H9 (cell line): ENCODE data around the gene ALPI. TPM values are rescaled to one million over a fixed set of nuclear protein-coding genes. Genes with fewer than 3 reads are reported as not detected.

Experiments
- DNase-seq: peaks from one replicate; pipeline ENCODE4 v3.0.0-alpha.2; 2017
- H2AFZ ChIP-seq: one replicate; pipeline ENCODE4 v1.6.1; 2013; ENCODE audit warnings: mild to moderate bottlenecking, low read length, control low read depth, moderate library complexity
- H2AK5ac ChIP-seq: 2 replicates; pipeline ENCODE4 v1.6.1; 2013; ENCODE audit warnings: low read length, control low read depth, mixed read lengths; ENCODE audit not compliant: insufficient read length
- H2BK120ac ChIP-seq: one replicate; pipeline ENCODE4 v1.6.1; 2013; ENCODE audit warnings: low read depth, mild to moderate bottlenecking, low read length, control low read depth, inconsistent platforms; ENCODE audit not compliant: poor library complexity, severe bottlenecking
- H2BK12ac ChIP-seq: 2 replicates; pipeline ENCODE4 v1.6.1; 2013; ENCODE audit warnings: low read length, control low read depth, mixed read lengths, low read depth; ENCODE audit not compliant: insufficient read length
- H2BK15ac ChIP-seq: 2 replicates; pipeline ENCODE4 v1.6.1; 2013; ENCODE audit warnings: low read depth, low read length, control low read depth
- H2BK20ac ChIP-seq: one replicate; pipeline ENCODE4 v1.6.1; 2013; ENCODE audit warnings: low read depth, mild to moderate bottlenecking, low read length, control low read depth, inconsistent platforms; ENCODE audit not compliant: poor library complexity, severe bottlenecking
- H2BK5ac ChIP-seq: 2 replicates; pipeline ENCODE4 v1.6.1; 2013; ENCODE audit warnings: low read length, control low read depth, mixed read lengths; ENCODE audit not compliant: insufficient read length
- H3K14ac ChIP-seq: 2 replicates; pipeline ENCODE4 v1.6.1; 2013; ENCODE audit warnings: low read length, control low read depth; ENCODE audit not compliant: insufficient read depth
- H3K18ac ChIP-seq: 2 replicates; pipeline ENCODE4 v1.6.1; 2013; ENCODE audit warnings: low read depth, mild to moderate bottlenecking, mixed read lengths, low read length, control low read depth; ENCODE audit not compliant: insufficient read length
- H3K23ac ChIP-seq: 2 replicates; pipeline ENCODE4 v1.6.1; 2013; ENCODE audit warnings: low read length, control low read depth, mixed read lengths, low read depth; ENCODE audit not compliant: insufficient read length
- H3K23me2 ChIP-seq: 2 replicates; pipeline ENCODE4 v1.6.1; 2013; ENCODE audit warnings: low read depth, mild to moderate bottlenecking, mixed read lengths, low read length, control low read depth; ENCODE audit not compliant: insufficient read length, poor library complexity, severe bottlenecking
- H3K27ac ChIP-seq: 2 replicates; pipeline ENCODE4 v1.5.1; 2013; ENCODE audit warnings: low read length, control low read depth, mixed read lengths, low read depth; ENCODE audit not compliant: insufficient read length
- H3K27me3 ChIP-seq: 2 replicates; pipeline ENCODE4 v1.6.1; 2013; ENCODE audit warnings: low read length, control low read depth, inconsistent platforms; ENCODE audit not compliant: insufficient read depth
- H3K4ac ChIP-seq: 2 replicates; pipeline ENCODE4 v1.6.1; 2013; ENCODE audit warnings: low read depth, mild to moderate bottlenecking, control low read depth, inconsistent platforms, low read length, moderate library complexity
- H3K4me1 ChIP-seq: 2 replicates; pipeline ENCODE4 v1.6.1; 2013; ENCODE audit warnings: low read length, control low read depth, inconsistent platforms; ENCODE audit not compliant: insufficient read depth
- H3K4me2 ChIP-seq: 2 replicates; pipeline ENCODE4 v1.6.1; 2013; ENCODE audit warnings: low read length, control low read depth, mixed read lengths; ENCODE audit not compliant: insufficient read length, insufficient read depth
- H3K56ac ChIP-seq: 2 replicates; pipeline ENCODE4 v1.6.1; 2013; ENCODE audit warnings: low read depth, mild to moderate bottlenecking, mixed read lengths, low read length, control low read depth; ENCODE audit not compliant: insufficient read length
- H3K79me1 ChIP-seq: 2 replicates; pipeline ENCODE4 v1.6.1; 2013; ENCODE audit warnings: low read depth, mild to moderate bottlenecking, moderate library complexity, low read length, control low read depth, inconsistent platforms; ENCODE audit not compliant: insufficient read depth, poor library complexity, severe bottlenecking
- H3K79me2 ChIP-seq: 2 replicates; pipeline ENCODE4 v1.6.1; 2013; ENCODE audit warnings: low read length, control low read depth, inconsistent platforms; ENCODE audit not compliant: insufficient read depth
- H3K9ac ChIP-seq: 2 replicates; pipeline ENCODE4 v1.6.1; 2013; ENCODE audit warnings: low read length, control low read depth, mixed read lengths; ENCODE audit not compliant: insufficient read length; ENCODE audit errors: extremely low read depth
- H3K9me3 ChIP-seq: one replicate; pipeline ENCODE4 v1.6.1; 2013; ENCODE audit warnings: low read depth, low read length, inconsistent platforms; ENCODE audit not compliant: control insufficient read depth
- H3T11ph ChIP-seq: one replicate; pipeline ENCODE4 v1.6.1; 2013; ENCODE audit warnings: mild to moderate bottlenecking, low read length, control low read depth, inconsistent platforms
- H4K20me1 ChIP-seq: one replicate; pipeline ENCODE4 v1.6.1; 2013; ENCODE audit not compliant: control insufficient read depth, insufficient read length, insufficient read depth
- H4K5ac ChIP-seq: 2 replicates; pipeline ENCODE4 v1.6.1; 2013; ENCODE audit warnings: low read depth, mild to moderate bottlenecking, mixed read lengths, low read length, control low read depth; ENCODE audit not compliant: insufficient read length
- H4K8ac ChIP-seq: replicated peaks from 2 replicates; pipeline ENCODE4 v1.6.1; 2013; ENCODE audit warnings: low read length, control low read depth, mixed read lengths, low read depth; ENCODE audit not compliant: insufficient read length
- H4K91ac ChIP-seq: 2 replicates; pipeline ENCODE4 v1.6.1; 2013; ENCODE audit warnings: low read depth, mild to moderate bottlenecking, moderate library complexity, mixed read lengths, low read length, control low read depth; ENCODE audit not compliant: insufficient read length
- H3K27ac Mint-ChIP-seq, 3 experiments: 2 replicates in 2 of 3; 3 replicates in 1 of 3; pipeline ENCODE4 v1.8.0; 2020 to 2021; ENCODE audit warnings: mixed read lengths in 3 of 3, mild to moderate bottlenecking in 1 of 3, moderate library complexity in 1 of 3
- H3K27me3 Mint-ChIP-seq: 2 replicates; pipeline ENCODE4 v1.8.0; 2021; ENCODE audit warnings: low read depth, mild to moderate bottlenecking, moderate library complexity, mixed read lengths
- H3K36me3 Mint-ChIP-seq, 3 experiments: 2 replicates in 2 of 3; 3 replicates in 1 of 3; pipeline ENCODE4 v1.8.0; 2020 to 2021; ENCODE audit warnings: low read depth in 3 of 3, mixed read lengths in 3 of 3; ENCODE audit not compliant: insufficient read depth in 1 of 3
- H3K4me1 Mint-ChIP-seq, 2 experiments: 2 replicates each; pipeline ENCODE4 v1.8.0; 2020; ENCODE audit warnings: mixed read lengths in 2 of 2
- H3K4me3 Mint-ChIP-seq, 2 experiments: 2 replicates in 1 of 2; 3 replicates in 1 of 2; pipeline ENCODE4 v1.8.0; 2020 to 2021; ENCODE audit warnings: mild to moderate bottlenecking in 2 of 2, mixed read lengths in 2 of 2, moderate library complexity in 1 of 2
- H3K9me3 Mint-ChIP-seq, 2 experiments: 2 replicates in 1 of 2; 3 replicates in 1 of 2; pipeline ENCODE4 v1.8.0; 2020; ENCODE audit warnings: mild to moderate bottlenecking in 2 of 2, mixed read lengths in 2 of 2, moderate library complexity in 1 of 2
- CTCF ChIP-seq: fragments of 200-600 bp; sonication (generic); conservative IDR thresholded peaks from 3 replicates; pipeline ENCODE4 v1.8.0; 2021; ENCODE audit warnings: antibody characterized with exemption, mild to moderate bottlenecking
- WGBS: extraction: QIAGEN DNeasy Blood & Tissue Kit; methylation state at CpG from one replicate; pipeline ENCODE4 v1.1.7; 2013; ENCODE audit warnings: missing lambda C conversion rate, low lambda C conversion rate, mixed read lengths; ENCODE audit not compliant: insufficient read length; ENCODE audit errors: extremely low coverage; 5-methylcytosine and 5-hydroxymethylcytosine counted together
- total RNA-seq: library from RNA; stranded (reverse); gene quantifications from 2 replicates; pipeline ENCODE4 v1.2.1, GENCODE V29; 2021

ALPI gene
- total RNA-seq, 1 experiment from 2014 or later: not detected

- peaks cover 12% of the 10 kb centered on the region for H3K23me2 ChIP-seq
- no peak for TF ChIP-seq CTCF
- H3K27me3 Mint-ChIP-seq: peaks cover 69% of the 10 kb centered on the region
- H2BK12ac ChIP-seq: no peak overlapping the region
- no CpG with 5 or more reads among the region's 9 CpGs for WGBS
- H2BK15ac ChIP-seq: no peak overlapping the region
- no peak overlapping the region for H3K23ac ChIP-seq
- H3K9me3 Mint-ChIP-seq: no peaks in the 10 kb centered on the region; a peak in 1 of 5 replicates
- H4K5ac ChIP-seq: no peak overlapping the region
- no peak overlapping the region for H3K27ac ChIP-seq
- 0 out of 2 replicates have a peak, but pooled peaks cover 3% of the 10 kb centered on the region for H3K4me1 ChIP-seq
- no peak overlapping the region for H2BK120ac ChIP-seq
- no peak overlapping the region for H3K4ac ChIP-seq
- no peaks in the 10 kb centered on the region for H3K9me3 ChIP-seq
- no peak for DNase-seq
- H3K79me1 ChIP-seq: no peaks in the 10 kb centered on the region
- no peak overlapping the region for H4K91ac ChIP-seq
- no peak overlapping the region for H3K4me2 ChIP-seq
- no peaks in the 10 kb centered on the region; a peak in 1 of 7 replicates for H3K36me3 Mint-ChIP-seq
- peaks cover 3% of the 10 kb centered on the region for H4K20me1 ChIP-seq
- no peak overlapping the region for H2AK5ac ChIP-seq
- H3K18ac ChIP-seq: no peak overlapping the region
- no peak overlapping the region for H2AFZ ChIP-seq
- H4K8ac ChIP-seq: no peak overlapping the region
- no peak overlapping the region for H3K27ac Mint-ChIP-seq
- H3K4me3 Mint-ChIP-seq: peak overlapping the region in 1 of 2 experiments; percentile 42; a peak in 1 of 5 replicates
- H2BK20ac ChIP-seq: no peak overlapping the region
- H2BK5ac ChIP-seq: no peak overlapping the region
- no peak overlapping the region for H3K9ac ChIP-seq
- no peak overlapping the region for H3K56ac ChIP-seq
- peaks cover 17 to 56% of the 10 kb centered on the region in 2 experiments for H3K4me1 Mint-ChIP-seq
- H3K79me2 ChIP-seq: no peaks in the 10 kb centered on the region
- H3K14ac ChIP-seq: no peak overlapping the region
- peaks cover 17% of the 10 kb centered on the region for H3K27me3 ChIP-seq
- no peak overlapping the region for H3T11ph ChIP-seq
These were observed 45.4 kb downstream of the ALPI start for GRCh38 chr2:232501331-232501771.
